Vagina (tissue), 2 donors: ENCODE results near the gene VEZF1.

ENCODE experiments used
- POLR2A ChIP-seq, 2 donors: fragments of 450-650 bp; IDR thresholded peaks; one replicate each; pipeline ENCODE4 v1.6.1; 2017; ENCODE audit warnings: antibody characterized with exemption in 2 of 2, mild to moderate bottlenecking in 2 of 2, moderate library complexity in 2 of 2
- POLR2AphosphoS5 ChIP-seq, 2 donors: sonication (generic); formaldehyde crosslinking; IDR thresholded peaks; one replicate each; pipeline ENCODE4 v1.9.0; 2017; ENCODE audit warnings: antibody characterized with exemption in 2 of 2, mild to moderate bottlenecking in 2 of 2, low read depth in 1 of 2; ENCODE audit not compliant: insufficient read depth in 1 of 2
- TF ChIP-seq, protein P1 (sequence below), 3 experiments: fragments of 450-650 bp in 2 of 3; fragments of 200-600 bp in 1 of 3; sonication (generic) in 1 of 3; IDR thresholded peaks; one replicate each; pipeline ENCODE4 v1.5.1; 2017 to 2019; ENCODE audit warnings: antibody characterized with exemption in 3 of 3, mild to moderate bottlenecking in 2 of 3, moderate library complexity in 2 of 3

- TF ChIP-seq POLR2A (IDR thresholded peaks at IDR 0.05) (no peak), POLR2AphosphoS5 (IDR thresholded peaks at IDR 0.05; ENCODE audit: insufficient read depth in 1 of 2, low read depth in 1 of 2) (no peak)
- TF ChIP-seq, protein P1, sequence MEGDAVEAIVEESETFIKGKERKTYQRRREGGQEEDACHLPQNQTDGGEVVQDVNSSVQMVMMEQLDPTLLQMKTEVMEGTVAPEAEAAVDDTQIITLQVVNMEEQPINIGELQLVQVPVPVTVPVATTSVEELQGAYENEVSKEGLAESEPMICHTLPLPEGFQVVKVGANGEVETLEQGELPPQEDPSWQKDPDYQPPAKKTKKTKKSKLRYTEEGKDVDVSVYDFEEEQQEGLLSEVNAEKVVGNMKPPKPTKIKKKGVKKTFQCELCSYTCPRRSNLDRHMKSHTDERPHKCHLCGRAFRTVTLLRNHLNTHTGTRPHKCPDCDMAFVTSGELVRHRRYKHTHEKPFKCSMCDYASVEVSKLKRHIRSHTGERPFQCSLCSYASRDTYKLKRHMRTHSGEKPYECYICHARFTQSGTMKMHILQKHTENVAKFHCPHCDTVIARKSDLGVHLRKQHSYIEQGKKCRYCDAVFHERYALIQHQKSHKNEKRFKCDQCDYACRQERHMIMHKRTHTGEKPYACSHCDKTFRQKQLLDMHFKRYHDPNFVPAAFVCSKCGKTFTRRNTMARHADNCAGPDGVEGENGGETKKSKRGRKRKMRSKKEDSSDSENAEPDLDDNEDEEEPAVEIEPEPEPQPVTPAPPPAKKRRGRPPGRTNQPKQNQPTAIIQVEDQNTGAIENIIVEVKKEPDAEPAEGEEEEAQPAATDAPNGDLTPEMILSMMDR (IDR thresholded peaks at IDR 0.05) = no peak
These were observed 48.3 kb downstream of the VEZF1 start for GRCh38 chr17:57939797-57940196.
